ENCODE data around the gene GHRHR.

GHRHR gene

DNA sequence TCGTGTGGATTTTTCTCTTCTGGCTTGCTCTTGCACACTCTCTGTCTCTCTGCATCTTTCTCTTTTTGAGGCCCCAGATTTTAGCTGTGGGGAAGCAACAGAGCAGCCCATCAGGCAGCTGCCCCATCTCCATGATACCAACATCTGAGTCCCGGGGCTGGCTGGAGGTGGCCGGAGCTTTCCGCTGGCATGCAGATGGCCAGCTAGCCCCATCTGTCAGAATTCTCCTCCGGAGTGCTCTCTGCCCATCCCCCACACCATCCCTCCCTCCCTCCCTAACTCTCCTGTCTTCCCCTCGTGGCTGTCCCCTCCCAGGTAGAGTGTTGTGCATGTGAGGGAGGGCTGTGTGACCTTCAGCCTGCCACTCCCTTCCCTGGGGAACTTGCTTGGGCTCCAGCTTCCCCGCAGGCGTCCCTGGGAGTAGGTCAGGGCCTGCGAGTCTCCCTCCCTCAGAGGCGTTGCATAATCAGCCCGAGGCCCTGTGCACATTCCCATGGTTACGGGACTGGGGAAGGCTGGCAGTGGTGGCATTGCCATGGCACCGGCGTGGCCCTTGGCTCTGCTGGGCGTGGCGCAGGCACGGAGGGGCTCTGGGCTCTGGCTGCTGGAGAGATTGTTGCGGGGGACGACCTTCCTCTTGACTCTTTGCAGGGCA, 24.7 kb downstream of the GHRHR start:
- Histone ChIP-seq H3K36me3 (replicated peaks) (no peaks in the 10 kb centered on the region), H3K27me3 (replicated peaks) (no peaks in the 10 kb centered on the region), H3K27ac (no peak overlapping the region), H3K4me3 (ENCODE audit: low read depth, low read length) (no peak overlapping the region)
- DNase-seq, result no peak
- TF ChIP-seq, protein P1, sequence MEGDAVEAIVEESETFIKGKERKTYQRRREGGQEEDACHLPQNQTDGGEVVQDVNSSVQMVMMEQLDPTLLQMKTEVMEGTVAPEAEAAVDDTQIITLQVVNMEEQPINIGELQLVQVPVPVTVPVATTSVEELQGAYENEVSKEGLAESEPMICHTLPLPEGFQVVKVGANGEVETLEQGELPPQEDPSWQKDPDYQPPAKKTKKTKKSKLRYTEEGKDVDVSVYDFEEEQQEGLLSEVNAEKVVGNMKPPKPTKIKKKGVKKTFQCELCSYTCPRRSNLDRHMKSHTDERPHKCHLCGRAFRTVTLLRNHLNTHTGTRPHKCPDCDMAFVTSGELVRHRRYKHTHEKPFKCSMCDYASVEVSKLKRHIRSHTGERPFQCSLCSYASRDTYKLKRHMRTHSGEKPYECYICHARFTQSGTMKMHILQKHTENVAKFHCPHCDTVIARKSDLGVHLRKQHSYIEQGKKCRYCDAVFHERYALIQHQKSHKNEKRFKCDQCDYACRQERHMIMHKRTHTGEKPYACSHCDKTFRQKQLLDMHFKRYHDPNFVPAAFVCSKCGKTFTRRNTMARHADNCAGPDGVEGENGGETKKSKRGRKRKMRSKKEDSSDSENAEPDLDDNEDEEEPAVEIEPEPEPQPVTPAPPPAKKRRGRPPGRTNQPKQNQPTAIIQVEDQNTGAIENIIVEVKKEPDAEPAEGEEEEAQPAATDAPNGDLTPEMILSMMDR (IDR thresholded peaks at IDR 0.05; ENCODE audit: low read depth, low read length, missing control alignments), result no peak
- in situ Hi-C loops (cut with HindIII; ENCODE audit: low pct_ligation_motif_present, low sequenced_read_pairs), result no loop called here

DNA sequence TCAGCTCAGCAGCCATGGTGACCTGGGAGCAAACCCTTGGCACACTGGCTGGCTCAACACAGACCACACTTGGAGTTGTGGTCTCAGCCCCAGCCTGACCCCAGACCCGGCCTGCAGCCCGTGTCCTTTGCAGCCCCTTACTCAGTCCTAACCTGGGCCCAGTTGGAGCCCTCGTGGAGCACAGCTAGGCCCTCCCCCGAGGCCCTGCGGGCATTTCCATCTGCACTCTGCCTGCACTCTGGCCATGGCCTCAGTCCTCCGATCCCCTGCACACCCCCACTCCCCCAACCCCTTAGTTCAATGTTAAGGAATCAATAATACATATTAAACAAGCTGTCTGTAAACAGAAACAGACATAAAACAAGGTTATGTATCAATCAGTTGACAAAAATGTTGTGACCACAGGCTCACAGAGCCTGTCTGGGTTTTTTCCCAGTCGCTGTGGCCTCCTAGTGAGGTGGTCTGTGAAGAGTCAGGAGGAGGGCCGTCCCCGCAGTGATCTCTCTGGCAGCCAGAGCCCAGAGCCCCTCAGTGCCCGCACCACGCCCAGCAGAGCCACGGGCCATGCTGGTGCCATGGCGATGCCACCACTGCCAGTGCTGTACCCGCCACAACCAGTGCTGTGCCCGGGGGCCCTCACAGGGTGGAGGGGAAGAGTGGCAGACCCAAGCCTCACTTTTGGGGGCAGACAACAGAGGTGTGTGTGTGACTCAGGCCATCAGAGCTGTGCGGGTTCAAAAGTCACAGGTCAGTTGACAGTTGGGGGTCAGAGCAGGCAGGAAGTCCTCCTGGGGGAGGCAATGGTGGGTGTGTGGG, 25.5 kb downstream of the GHRHR start:
- H3K36me3 ChIP-seq (replicated peaks), result no peaks in the 10 kb centered on the region
- DNase-seq, result no peak
- no peak overlapping the region for H3K27ac ChIP-seq
- H3K4me3 ChIP-seq (ENCODE audit: low read depth, low read length), result no peak overlapping the region
- in situ Hi-C loops (cut with HindIII; ENCODE audit: low pct_ligation_motif_present, low sequenced_read_pairs), result no loop called here
- H3K27me3 ChIP-seq (replicated peaks), result no peaks in the 10 kb centered on the region
- TF ChIP-seq, protein P1 (IDR thresholded peaks at IDR 0.05; ENCODE audit: low read depth, low read length, missing control alignments), result no peak

DNA sequence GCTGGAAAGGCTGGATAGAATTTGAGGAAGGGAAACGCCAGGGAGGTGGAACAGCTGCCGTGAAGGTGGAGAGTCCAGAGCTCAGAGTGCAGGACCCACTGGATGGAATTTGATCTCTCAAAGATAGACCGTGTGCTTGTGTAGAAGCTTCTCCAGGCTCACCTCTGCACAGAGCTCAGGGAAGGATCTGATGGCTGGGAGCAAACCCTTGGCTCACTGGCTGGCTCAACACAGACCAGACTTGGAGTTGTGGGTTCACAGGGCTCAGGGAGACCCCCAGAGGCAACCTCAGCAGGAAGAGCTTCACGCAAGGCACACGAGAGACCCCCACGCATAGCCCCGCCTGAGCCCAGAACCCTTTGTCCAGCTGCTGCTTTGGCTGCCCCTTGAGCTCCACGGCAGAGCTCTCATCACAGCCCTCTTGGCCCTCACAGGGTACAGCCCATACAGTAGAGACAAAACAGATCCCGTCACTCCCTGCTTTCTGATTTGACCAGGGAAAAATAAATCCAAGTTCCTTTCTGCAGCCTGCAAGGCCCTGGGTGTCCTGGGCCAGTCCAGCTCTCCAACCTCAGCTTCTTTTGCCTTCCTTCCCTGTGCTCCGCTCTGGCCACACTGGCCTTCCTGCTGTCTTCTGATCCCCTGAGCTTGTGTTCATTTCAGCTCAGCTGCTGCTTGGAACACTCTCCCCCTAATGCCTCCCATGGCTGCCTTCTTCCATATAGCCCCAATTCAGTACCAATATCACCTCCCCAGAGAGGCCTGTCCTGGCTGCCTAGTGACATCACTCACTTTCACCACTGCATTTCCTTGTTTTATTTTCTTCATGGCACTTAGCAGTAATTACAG, 26.3 kb downstream of the GHRHR start:
- no peak overlapping the region for H3K4me3 ChIP-seq (ENCODE audit: low read depth, low read length)
- no peaks in the 10 kb centered on the region for H3K36me3 ChIP-seq (replicated peaks)
- no peak overlapping the region for H3K27ac ChIP-seq
- in situ Hi-C loops (cut with HindIII; ENCODE audit: low pct_ligation_motif_present, low sequenced_read_pairs), result no loop called here
- TF ChIP-seq, protein P1 (IDR thresholded peaks at IDR 0.05; ENCODE audit: low read depth, low read length, missing control alignments), result no peak
- H3K27me3 ChIP-seq (replicated peaks), result no peaks in the 10 kb centered on the region
- no peak for DNase-seq

DNA sequence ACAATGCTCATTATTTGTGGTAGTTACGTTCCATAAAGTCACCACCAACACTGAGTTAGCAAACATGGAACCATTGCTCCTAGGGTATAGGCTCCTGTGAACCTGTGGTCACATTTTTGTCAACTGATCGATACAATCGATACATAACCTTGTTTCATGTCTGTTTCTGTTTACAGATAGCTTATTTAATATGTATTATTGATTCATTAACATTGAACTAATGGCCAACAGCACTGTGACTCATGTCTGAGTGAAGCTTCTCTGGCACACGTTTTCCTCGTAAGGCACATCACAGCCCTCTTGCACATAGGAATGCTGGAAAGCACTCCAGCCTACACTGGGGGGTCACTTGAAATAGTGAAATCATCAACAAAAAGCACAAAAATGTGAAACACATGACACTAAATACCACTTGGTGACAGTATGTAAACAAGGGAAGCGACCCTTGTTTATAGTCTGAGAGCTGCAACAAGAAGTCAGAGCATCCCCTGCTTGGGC, 27.0 kb downstream of the GHRHR start:
- Histone ChIP-seq H3K4me3 (ENCODE audit: low read depth, low read length) (no peak overlapping the region), H3K36me3 (replicated peaks) (no peaks in the 10 kb centered on the region), H3K27ac (no peak overlapping the region), H3K27me3 (replicated peaks) (no peaks in the 10 kb centered on the region)
- DNase-seq, result no peak
- in situ Hi-C loops (cut with HindIII; ENCODE audit: low pct_ligation_motif_present, low sequenced_read_pairs), result no loop called here
- TF ChIP-seq, protein P1 (IDR thresholded peaks at IDR 0.05; ENCODE audit: low read depth, low read length, missing control alignments), result no peak

DNA sequence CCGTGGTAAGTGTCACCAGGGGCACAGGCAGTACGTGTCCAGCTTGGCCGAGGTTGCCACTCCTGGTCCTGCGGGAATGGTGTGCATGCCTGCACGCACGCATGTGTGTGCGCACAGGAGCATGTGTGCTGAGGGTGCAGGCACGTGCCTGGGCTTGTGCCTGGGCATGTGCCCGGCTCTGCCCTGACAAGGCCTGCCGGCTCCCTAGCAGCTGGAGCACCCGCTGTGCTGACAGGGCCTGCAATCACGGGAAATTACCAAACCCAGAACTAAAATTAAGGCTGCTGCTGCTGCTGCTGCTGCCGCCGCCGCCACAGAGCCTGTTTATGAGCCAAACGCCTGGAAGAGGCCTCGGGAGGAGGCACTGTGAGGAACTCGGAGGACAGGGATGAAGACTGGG, 28.7 kb downstream of the GHRHR start:
- DNase-seq, result no peak
- Histone ChIP-seq H3K27ac (no peak overlapping the region), H3K36me3 (replicated peaks) (no peaks in the 10 kb centered on the region), H3K4me3 (ENCODE audit: low read depth, low read length) (no peak overlapping the region), H3K27me3 (replicated peaks) (no peaks in the 10 kb centered on the region)
- TF ChIP-seq, protein P1 (IDR thresholded peaks at IDR 0.05; ENCODE audit: low read depth, low read length, missing control alignments), result no peak
- in situ Hi-C loops (cut with HindIII; ENCODE audit: low pct_ligation_motif_present, low sequenced_read_pairs), result no loop called here
